Mesothelial cell of epicardium (in vitro differentiated cells): ENCODE measurements around the gene LENG9. TPM values are rescaled to one million over a fixed set of nuclear protein-coding genes. Genes with fewer than 3 reads are reported as not detected.

Experiments
- DNase-seq, 2 experiments: peaks; one replicate each; pipeline ENCODE4 v3.0.0; 2021; ENCODE audit warnings: low spot score in 2 of 2; ENCODE audit not compliant: unreplicated experiment in 2 of 2
- H3K27ac Mint-ChIP-seq: 2 replicates; pipeline ENCODE4 v1.8.0; 2021; ENCODE audit warnings: mixed read lengths
- H3K27me3 Mint-ChIP-seq: 2 replicates; pipeline ENCODE4 v1.8.0; 2021; ENCODE audit warnings: low read depth, mixed read lengths
- H3K36me3 Mint-ChIP-seq: 2 replicates; pipeline ENCODE4 v1.8.0; 2021; ENCODE audit warnings: mixed read lengths
- H3K4me1 Mint-ChIP-seq: 2 replicates; pipeline ENCODE4 v1.8.0; 2021; ENCODE audit warnings: mixed read lengths
- H3K4me3 Mint-ChIP-seq: 2 replicates; pipeline ENCODE4 v1.8.0; 2021; ENCODE audit warnings: mild to moderate bottlenecking, moderate library complexity, mixed read lengths
- H3K9me3 Mint-ChIP-seq: 2 replicates; pipeline ENCODE4 v1.8.0; 2021; ENCODE audit warnings: mixed read lengths
- total RNA-seq: library from RNA; stranded (reverse); gene quantifications from 3 replicates; pipeline ENCODE4 v1.2.1, GENCODE V29; 2021
- TF ChIP-seq, protein P1 (sequence below): fragments of 200-600 bp; sonication (generic); IDR thresholded peaks from one replicate; pipeline ENCODE4 v1.5.0; 2021; ENCODE audit warnings: antibody characterized with exemption; ENCODE audit not compliant: unreplicated experiment

Gene LENG9
- total RNA-seq, 1 donor from 2014 or later, result 5.8 TPM

DNA sequence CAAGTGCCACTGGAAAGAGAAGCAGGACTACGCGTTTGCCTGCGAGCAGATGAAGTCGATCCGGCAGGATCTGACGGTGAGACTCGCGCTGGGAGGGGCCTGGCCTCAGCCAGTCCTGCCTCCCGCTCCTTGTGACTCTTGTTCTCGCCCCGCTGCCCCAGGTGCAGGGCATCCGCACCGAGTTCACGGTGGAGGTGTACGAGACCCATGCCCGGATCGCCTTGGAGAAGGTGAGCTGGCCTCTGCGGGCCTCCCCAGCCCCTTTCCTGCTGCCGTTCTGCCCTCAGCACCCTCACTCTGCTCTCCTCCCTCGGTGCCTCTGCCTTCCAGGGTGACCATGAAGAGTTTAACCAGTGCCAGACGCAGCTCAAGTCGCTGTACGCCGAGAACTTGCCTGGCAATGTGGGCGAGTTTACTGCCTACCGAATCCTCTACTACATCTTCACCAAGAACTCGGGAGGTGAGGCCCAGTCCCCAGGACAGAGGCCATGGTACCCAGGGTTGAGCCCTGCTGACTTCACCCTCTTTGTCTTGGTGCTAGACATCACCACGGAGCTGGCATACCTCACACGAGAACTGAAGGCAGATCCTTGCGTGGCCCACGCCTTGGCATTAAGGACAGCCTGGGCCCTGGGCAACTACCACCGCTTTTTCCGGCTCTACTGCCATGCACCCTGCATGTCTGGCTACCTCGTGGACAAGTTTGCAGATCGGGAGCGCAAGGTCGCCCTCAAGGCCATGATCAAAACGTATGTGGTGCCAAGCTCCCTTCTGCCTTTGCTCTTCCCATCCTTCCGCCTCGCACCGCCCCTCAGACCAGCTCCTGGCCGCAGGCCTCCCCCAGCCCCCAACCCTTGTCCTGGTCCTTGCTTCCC lies 5.6 kb downstream of the LENG9 start:
- H3K4me3 Mint-ChIP-seq, result no peak overlapping the region

DNA sequence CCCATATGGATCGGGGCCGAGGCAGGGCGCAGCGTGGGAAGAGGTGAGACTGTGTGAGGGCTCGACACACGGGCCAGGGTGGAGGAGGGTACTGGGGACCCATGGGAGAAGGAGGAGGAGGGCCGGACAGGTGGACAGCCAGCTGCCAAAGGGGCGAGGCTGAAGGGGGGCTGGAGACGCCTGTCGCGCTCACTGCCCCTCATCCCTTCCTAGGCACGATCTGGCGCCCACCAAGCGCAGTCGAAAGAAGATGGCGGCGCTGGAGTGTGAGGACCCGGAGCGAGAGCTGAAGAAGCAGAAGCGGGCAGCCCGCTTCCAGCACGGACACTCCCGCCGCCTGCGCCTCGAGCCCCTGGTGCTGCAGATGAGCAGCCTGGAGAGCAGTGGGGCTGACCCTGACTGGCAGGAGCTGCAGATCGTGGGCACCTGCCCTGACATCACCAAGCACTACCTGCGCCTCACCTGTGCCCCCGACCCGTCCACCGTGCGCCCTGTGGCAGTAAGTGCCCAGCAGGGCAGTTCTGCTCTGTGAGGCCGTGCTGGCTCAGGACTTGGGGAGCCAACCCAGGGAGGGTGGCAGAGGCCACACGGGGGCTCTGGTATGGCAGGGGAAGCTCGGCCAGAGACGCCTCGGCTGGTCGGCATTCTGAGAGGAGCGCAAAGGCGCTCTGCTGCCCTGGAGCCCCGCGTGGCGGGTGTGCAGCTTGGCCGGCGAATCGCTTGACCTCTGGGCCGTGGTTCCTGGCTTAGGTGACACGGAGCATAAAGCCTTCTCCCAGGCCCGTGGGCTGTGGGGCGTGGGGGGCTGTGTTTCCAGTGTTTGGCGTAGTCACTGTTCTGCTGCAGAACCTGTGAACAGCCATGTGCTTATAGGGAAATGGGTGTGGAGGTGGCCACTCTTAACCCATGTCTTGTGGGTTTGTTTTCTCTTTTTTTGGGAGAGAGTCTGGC lies 6.9 kb downstream of the LENG9 start:
- Mint-ChIP-seq H3K9me3 (no peaks in the 10 kb centered on the region), H3K27ac (no peak overlapping the region), H3K36me3 (peaks cover 31% of the 10 kb centered on the region), H3K27me3 (no peaks in the 10 kb centered on the region), H3K4me3 (no peak overlapping the region), H3K4me1 (peaks cover 6% of the 10 kb centered on the region)
- DNase-seq, result no peak
- TF ChIP-seq, protein P1, sequence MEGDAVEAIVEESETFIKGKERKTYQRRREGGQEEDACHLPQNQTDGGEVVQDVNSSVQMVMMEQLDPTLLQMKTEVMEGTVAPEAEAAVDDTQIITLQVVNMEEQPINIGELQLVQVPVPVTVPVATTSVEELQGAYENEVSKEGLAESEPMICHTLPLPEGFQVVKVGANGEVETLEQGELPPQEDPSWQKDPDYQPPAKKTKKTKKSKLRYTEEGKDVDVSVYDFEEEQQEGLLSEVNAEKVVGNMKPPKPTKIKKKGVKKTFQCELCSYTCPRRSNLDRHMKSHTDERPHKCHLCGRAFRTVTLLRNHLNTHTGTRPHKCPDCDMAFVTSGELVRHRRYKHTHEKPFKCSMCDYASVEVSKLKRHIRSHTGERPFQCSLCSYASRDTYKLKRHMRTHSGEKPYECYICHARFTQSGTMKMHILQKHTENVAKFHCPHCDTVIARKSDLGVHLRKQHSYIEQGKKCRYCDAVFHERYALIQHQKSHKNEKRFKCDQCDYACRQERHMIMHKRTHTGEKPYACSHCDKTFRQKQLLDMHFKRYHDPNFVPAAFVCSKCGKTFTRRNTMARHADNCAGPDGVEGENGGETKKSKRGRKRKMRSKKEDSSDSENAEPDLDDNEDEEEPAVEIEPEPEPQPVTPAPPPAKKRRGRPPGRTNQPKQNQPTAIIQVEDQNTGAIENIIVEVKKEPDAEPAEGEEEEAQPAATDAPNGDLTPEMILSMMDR, result no peak

More for the DNA sequence above, 5.6 kb downstream of the LENG9 start:
- H3K4me1 Mint-ChIP-seq, result peaks cover 10% of the 10 kb centered on the region
- H3K27me3 Mint-ChIP-seq, result no peaks in the 10 kb centered on the region
- no peak for DNase-seq
- peaks cover 30% of the 10 kb centered on the region for H3K36me3 Mint-ChIP-seq
- TF ChIP-seq, protein P1, result no peak
- H3K9me3 Mint-ChIP-seq, result no peaks in the 10 kb centered on the region
- H3K27ac Mint-ChIP-seq, result no peak overlapping the region

DNA sequence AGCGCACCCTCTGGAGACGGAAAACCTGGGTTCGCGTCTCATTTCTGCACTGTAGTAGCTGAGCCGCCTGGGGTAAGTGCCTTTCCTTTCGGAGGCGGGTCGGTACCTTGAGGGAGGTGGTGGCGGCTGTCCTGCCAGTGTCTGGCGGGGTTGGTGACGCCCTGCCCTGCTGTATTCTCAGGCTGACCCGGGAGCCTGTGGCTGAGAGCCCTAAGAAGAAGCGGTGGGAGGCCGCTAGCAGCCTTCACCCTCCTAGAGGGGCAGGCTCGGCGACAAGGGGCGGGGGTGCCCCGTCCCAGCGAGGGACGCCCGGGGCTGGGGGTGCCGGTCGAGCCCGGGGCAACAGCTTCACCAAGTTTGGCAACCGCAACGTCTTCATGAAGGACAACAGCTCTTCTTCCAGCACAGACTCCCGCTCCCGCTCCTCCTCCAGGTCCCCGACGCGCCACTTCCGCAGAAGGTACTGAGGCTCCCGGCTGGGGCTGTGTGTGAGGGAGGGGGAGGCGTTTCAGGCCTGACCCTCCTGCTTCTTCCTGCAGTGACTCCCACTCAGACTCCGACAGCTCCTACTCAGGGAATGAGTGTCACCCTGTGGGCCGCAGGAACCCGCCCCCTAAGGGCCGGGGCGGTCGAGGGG lies 7.7 kb downstream of the LENG9 start:
- DNase-seq, result no peak
- Mint-ChIP-seq H3K27ac (no peak overlapping the region), H3K9me3 (no peaks in the 10 kb centered on the region), H3K27me3 (no peaks in the 10 kb centered on the region), H3K4me1 (peaks cover 6% of the 10 kb centered on the region), H3K4me3 (no peak overlapping the region), H3K36me3 (peaks cover 31% of the 10 kb centered on the region)
- TF ChIP-seq, protein P1, result no peak

DNA sequence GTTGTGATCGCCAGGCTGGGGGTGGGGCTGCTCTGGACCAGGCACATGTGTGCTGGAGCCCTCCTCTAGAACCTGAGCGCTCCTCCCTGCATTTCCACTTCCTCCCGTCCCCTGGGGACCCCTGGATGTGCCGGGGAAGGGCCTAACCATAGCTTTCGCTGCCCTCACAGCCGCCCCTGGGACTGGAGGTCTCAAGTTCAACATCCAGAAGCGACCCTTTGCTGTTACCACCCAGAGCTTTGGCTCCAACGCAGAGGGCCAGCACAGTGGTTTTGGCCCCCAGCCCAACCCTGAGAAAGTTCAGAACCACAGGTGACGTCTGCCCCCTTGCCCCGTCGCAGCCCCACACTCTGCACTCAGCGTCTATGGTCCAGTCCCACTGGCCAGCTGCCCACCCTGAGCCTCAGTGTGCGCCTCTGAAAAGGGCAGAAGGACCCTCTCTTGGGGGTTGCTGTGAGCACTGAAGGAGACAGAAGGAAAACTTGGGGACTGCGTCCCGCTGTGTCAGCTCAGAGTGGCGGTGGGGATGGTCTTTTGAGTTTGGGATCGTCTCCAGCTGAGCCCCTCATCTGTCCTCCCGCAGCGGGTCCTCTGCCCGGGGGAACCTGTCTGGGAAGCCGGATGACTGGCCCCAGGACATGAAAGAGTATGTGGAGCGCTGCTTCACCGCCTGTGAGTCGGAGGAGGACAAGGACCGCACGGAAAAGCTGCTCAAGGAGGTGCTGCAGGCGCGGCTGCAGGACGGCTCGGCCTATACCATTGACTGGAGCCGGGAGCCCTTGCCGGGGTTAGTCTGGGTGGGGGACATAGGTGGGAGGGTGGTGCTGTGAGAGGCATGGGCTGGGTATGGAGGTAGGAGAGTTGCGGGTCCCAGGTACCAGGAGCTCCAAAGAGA lies 8.6 kb downstream of the LENG9 start:
- DNase-seq, result no peak
- TF ChIP-seq, protein P1, result no peak
- no peaks in the 10 kb centered on the region for H3K9me3 Mint-ChIP-seq
- H3K27ac Mint-ChIP-seq, result no peak overlapping the region
- H3K27me3 Mint-ChIP-seq, result no peaks in the 10 kb centered on the region
- peaks cover 31% of the 10 kb centered on the region for H3K36me3 Mint-ChIP-seq
- H3K4me1 Mint-ChIP-seq, result peaks cover 15% of the 10 kb centered on the region
- no peak overlapping the region for H3K4me3 Mint-ChIP-seq
